Activated T-cell treated with anti-CD3 and anti-CD28 coated beads, Interleukin-2, amount 50 U/mL, for 48 hours (primary cell): Measurements from ENCODE around the gene ZNF611.
"Not testable (repeated sequence)": the region's sequence is repeated elsewhere in the genome, so short reads cannot be mapped to it uniquely, and the experiment has no call there.

Experiments
- DNase-seq, 2 experiments: peaks; one replicate each; pipeline ENCODE4 v3.0.0-alpha.2; 2020

The ZNF611 gene

GRCh38 chr19:52675239-52675638, 59.6 kb downstream of the ZNF611 start:
- not testable (repeated sequence) for DNase-seq

- DNase-seq = no peak
Observed at GRCh38 chr19:52673014-52673413, 61.8 kb downstream of the ZNF611 start.

DNA sequence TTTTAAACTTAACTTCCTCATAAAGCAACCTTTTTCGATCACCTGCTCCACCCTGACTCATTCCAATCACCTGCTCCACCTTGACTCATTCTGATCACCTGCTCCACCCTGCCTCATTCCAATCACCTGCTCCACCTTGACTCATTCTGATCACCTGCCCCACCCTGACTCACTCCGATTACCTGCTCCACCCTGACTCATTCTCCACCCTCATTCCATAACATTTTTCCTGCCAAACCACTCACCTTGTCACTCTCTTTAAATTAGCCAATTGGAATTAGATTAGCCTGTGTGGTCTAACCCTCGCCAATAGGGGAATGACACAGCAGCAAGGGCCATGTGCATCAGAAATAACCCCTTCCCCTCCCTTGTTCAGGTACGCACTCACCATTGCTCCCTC, 64.8 kb downstream of the ZNF611 start:
- no peak for DNase-seq

DNA sequence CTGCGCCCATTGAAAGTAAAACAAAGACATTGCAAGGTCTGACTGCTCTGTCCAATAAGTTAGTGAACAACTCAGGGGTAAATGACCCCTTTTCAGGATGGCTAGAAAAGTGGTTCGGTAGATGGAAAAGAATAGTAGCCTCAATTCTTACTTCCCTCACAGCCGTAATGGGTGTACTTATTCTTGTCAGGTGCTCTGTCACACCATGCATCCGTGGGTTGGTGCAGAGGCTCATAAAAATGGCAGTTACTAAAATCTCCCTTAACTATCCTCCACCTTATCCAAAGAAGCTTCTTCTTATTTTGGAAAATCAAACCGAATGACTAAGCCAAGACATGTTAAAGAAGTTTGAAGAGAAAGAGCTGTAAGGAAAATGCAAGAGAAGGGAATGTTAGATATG, 65.3 kb downstream of the ZNF611 start:
- DNase-seq = no peak

DNA sequence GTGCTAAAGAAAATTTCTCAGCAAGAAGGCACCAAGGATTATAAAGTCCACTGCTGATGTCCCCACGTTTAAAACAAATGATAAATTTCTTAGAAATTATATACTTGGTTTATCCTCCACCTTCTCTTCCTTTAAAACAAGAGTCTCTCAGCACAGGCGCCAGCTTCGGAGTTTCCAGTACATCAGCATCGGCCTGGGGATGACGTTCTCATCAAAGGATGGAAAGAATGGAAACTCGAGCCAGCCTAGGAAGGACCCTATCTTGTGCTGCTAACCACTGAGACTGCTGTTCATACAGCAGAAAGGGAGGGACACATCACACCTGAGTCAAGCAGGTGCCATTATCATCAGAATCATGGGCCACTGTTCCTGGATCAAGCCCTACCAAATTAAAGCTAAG, 66.9 kb downstream of the ZNF611 start:
- DNase-seq = no peak

DNA sequence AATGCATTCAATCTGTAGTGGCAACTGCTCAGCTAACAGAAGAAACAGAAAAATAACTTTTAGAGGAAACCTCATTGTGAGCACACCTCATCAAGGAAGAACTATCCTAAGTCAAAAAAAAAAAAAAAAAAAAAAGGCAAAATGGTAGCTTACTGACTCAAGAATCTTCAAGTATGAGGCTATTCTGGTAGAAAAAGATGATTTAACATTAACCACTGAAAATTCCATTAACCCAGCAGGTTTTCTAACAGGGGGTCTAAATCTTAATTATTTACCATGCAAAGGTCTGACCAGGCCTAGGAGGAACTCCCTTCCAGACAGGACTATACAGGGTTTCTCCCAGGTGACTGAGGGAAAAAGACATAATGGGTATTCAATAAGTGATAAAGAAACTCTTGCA, 68.3 kb downstream of the ZNF611 start:
- no peak for DNase-seq

GRCh38 chr19:52665529-52665928, 69.3 kb downstream of the ZNF611 start:
- no peak for DNase-seq

DNA sequence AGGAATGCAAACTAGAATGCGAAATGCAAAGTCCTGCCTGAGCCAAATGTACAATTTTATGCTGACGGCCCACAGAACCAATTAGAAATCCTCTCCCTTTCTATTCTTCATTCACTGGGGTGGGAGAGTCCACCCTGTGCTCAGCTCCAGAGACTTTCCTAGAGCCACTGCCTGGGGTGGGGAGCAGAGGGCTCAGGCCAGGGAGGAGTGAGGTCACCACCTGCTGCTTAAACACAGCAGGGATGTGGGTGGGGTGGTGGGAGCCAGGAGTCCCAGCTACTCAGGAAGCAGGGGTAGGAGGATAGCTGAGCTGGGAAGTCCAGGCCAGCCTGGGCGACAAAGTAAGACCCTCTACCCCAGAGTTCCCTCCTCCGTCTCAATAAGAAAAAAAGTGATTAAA, 69.8 kb downstream of the ZNF611 start:
- DNase-seq = no peak

DNA sequence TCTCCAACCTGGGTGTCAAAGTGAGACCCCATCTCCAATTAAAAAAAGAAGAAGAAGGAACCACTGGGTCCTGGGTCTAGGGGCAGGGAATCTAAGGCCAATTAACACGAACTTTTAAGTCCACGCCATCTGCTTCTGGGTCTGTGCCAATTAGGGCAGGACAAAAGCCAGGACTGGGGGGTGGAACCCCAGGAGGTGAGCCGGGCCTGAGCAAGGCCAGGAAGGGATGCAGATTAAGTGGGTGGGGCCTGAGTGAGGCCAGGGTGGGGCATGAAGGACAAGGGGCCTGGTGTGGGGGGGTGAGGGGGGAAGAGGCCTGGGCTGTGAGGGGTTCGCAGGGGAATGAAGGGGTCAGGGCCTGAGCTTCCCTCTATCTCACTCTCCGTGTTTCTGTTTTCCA, 70.4 kb downstream of the ZNF611 start:
- no peak for DNase-seq

GRCh38 chr19:52662631-52663030, 72.2 kb downstream of the ZNF611 start:
- DNase-seq = no peak

- DNase-seq = no peak
Observed at GRCh38 chr19:52660981-52661380, 73.9 kb downstream of the ZNF611 start.

DNA sequence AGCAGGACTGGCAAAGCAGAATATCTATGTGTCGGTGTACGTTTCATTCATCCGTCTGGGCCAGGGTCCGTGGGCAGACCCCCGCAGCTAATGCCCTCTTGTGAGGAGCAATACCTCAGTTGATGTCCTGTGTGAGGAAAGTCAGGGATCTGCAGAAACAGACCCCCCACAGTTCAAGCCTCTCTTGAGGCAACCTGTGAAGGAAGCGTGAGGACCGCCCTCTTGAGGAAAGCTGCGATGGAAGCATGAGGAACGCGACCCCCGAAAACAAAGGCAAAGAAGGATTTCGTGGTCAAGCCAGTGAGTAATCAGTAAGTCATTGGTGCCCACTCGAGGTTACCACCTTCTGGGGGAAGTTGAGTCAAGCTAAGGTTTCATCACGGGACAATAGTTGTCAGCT, 75.8 kb downstream of the ZNF611 start:
- no peak for DNase-seq

DNA sequence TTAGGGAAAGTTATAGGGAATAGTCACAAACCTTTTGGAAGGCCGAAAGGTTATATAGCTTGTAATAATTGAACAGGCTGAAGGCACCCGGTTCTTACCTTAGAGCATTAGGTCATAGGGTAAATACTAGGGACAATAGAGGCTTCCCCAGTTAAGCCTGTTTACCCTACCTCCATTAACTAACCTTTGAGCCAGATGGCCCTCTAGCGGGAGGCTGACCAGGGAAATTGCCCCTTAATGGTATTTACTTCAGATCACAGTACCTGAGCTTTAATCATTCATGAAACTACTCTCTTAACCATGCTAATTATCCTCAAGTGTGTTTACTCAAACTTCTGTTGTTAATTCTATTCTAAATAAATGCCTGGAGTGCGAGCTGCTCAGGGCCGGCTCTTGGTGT, 76.2 kb downstream of the ZNF611 start:
- DNase-seq = no peak

DNA sequence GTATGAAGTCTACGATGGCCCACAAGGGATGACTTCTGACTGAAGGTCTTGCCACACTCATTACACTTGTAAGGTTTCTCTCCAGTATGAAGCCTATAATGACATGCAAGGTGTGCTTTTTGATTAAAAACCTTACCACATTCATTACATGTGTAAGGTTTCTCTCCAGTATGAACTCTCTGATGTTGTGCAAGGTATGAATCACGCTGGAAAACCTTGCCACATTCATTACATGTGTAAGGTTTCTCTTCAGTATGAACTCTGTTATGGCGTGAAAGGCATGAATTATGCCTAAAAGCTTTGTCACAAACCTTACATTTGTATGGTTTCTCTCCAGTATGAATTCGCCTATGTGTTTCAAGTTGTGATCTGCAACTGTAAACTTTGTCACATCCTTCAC, 81.7 kb downstream of the ZNF611 start:
- DNase-seq = no peak
